Measurements from ENCODE around the gene ZNF622.
A peak's percentile ranks its signal among the peaks of the same experiment; 100 is the strongest.

The ZNF622 gene, protein sequence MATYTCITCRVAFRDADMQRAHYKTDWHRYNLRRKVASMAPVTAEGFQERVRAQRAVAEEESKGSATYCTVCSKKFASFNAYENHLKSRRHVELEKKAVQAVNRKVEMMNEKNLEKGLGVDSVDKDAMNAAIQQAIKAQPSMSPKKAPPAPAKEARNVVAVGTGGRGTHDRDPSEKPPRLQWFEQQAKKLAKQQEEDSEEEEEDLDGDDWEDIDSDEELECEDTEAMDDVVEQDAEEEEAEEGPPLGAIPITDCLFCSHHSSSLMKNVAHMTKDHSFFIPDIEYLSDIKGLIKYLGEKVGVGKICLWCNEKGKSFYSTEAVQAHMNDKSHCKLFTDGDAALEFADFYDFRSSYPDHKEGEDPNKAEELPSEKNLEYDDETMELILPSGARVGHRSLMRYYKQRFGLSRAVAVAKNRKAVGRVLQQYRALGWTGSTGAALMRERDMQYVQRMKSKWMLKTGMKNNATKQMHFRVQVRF

GRCh38 chr5:16465544-16466432, at the start of gene ZNF622:
TSS of gene ZNF622 (minus strand) at chr5:16465800. CDS start at chr5:16465665, 135 bp downstream.
- no peak for TF ChIP-seq CTCF (IDR thresholded peaks at IDR 0.05; ENCODE audit: extremely low read depth, missing control alignments)

DNA sequence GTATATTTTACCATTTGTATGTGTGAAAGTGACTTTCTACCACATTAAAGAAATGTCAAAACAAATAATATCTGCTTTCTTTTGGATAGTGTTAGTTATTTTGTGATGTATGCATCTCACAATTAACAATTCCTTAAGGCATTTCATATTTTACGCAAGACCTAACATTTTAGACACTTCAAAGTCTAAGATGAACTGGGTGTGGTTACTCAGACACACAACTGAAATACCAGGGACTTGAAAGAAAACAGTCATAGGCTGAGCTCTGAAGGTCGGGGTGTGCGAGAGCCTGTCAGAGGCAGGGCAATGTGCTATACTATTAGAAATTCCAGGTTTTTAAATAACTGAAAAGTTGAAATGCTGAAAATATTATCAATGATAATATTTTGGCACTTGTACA, 44.5 kb upstream of the ZNF622 start:
- no peak for TF ChIP-seq CTCF (IDR thresholded peaks at IDR 0.05; ENCODE audit: extremely low read depth, missing control alignments)
- no peak for DNase-seq (ENCODE audit: low spot score)

More at GRCh38 chr5:16465544-16466432, at the start of gene ZNF622:
- DNase-seq (ENCODE audit: low spot score): peak; percentile 82

DNA sequence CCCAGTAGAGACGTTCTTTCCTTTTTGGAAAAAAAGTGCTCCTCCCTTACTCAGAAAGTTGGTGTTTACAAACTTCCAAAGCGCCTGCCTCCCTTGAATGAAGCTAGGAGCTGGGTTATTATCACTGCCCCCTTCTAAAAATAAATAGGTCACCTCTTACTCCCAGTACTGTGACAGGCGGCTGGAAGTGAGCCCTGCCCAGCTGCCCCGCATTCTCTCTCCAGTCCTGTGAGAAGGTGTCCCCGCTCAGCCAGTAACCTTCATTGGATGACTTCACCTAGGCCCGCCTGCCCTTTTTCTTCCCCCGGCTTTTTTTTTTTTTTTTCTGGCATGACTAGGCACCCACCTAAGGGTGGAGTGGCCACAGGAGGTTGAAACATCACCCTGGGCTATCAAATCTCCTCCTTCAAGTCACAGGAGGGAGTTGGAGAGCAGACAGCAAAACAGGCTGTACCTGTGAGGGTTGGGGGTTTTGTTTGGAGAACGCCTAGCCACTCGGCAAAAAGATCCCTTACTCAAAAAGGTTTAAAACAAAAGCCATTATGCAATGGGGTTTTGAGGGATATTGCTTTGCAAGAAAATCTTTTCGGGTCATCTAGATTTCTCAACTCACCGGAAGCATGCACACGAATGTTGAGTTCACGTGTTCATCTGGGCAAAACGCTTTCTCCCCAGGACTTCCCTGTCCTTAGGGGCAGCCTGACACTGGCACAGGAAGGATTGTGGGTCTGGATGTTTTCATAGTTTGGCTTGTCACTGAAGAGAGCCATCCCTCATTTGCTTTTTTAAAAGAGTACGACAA, 43.3 kb upstream of the ZNF622 start:
- DNase-seq (ENCODE audit: low spot score): no peak
- TF ChIP-seq CTCF (IDR thresholded peaks at IDR 0.05; ENCODE audit: extremely low read depth, missing control alignments): no peak

DNA sequence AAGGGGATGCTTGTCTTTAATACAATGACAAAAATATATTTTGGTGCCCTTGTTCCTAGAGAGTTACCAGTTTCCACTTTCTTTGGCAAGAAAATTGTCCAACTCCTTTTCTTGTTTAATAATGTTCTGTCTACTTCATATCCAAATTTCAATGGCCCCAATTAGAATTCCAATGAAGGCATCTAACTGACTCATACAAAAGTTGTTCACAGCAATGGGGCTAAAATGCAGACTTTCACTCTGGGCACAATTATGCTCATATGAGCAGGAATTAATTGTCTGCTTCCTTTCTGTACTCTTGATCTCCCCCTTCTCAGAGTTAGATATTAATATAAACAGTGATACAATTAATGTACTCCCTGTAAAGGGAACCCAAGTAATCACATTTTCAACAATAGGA, 42.1 kb upstream of the ZNF622 start:
- no peak for TF ChIP-seq CTCF (IDR thresholded peaks at IDR 0.05; ENCODE audit: extremely low read depth, missing control alignments)
- DNase-seq (ENCODE audit: low spot score): no peak

DNA sequence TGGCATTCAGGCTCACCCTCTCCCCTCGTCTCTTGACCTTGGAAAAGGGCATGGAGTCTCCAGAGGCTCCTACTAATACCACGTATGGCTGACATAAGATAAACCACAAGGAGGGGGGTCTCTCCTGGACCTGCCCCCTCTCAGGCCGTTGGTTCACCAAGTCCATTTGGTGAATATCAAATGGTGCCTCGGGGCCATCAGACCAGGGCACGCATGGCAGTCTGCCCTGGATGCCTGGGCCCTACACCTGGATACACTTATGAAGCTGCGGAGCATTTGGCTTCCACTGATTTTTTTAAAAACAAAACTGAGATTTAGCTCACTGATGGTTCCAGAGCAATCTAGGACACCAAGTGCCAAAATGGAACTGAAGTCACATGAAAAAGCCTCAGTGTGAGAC, 40.3 kb upstream of the ZNF622 start:
- no peak for TF ChIP-seq CTCF (IDR thresholded peaks at IDR 0.05; ENCODE audit: extremely low read depth, missing control alignments)
- no peak for DNase-seq (ENCODE audit: low spot score)

- DNase-seq (ENCODE audit: low spot score): no peak
- no peak for TF ChIP-seq CTCF (IDR thresholded peaks at IDR 0.05; ENCODE audit: extremely low read depth, missing control alignments)
Observed at GRCh38 chr5:16505140-16505891, 39.7 kb upstream of the ZNF622 start.
